K562 (cell line): ENCODE data around the gene WWOX.

Source experiments
- CTCF ChIP-seq, 3 experiments: IDR thresholded peaks in 2 of 3; conservative IDR thresholded peaks in 1 of 3; 2 replicates each; pipeline ENCODE4 v1.5.1; 2011 to 2012; ENCODE audit warnings: low read length in 3 of 3, mild to moderate bottlenecking in 3 of 3, control low read depth in 2 of 3, improper control_type of control experiment in 1 of 3, inconsistent platforms in 1 of 3, low read depth in 1 of 3, mixed read lengths in 1 of 3, moderate library complexity in 1 of 3; ENCODE audit not compliant: insufficient read depth in 2 of 3
- KLF16 ChIP-seq: IDR thresholded peaks from 2 replicates; pipeline ENCODE4 v1.6.1; 2016; ENCODE audit warnings: antibody characterized with exemption
- NBN ChIP-seq: fragments of 450-650 bp; IDR thresholded peaks from 2 replicates; pipeline ENCODE4 v1.6.1; 2016; ENCODE audit warnings: low read depth, mild to moderate bottlenecking
- PHB2 ChIP-seq: fragments of 450-650 bp; IDR thresholded peaks from 2 replicates; pipeline ENCODE4 v1.6.1; 2017; ENCODE audit warnings: low read depth
- SIN3A ChIP-seq, 2 experiments: fragments of 150-350 bp in 1 of 2; IDR thresholded peaks; 2 replicates each; pipeline ENCODE4 v1.6.1; 2011 to 2016; ENCODE audit warnings: borderline replicate concordance in 2 of 2, low read depth in 2 of 2, low read length in 2 of 2, mild to moderate bottlenecking in 2 of 2, moderate library complexity in 2 of 2; ENCODE audit not compliant: control insufficient read depth in 1 of 2

DNA sequence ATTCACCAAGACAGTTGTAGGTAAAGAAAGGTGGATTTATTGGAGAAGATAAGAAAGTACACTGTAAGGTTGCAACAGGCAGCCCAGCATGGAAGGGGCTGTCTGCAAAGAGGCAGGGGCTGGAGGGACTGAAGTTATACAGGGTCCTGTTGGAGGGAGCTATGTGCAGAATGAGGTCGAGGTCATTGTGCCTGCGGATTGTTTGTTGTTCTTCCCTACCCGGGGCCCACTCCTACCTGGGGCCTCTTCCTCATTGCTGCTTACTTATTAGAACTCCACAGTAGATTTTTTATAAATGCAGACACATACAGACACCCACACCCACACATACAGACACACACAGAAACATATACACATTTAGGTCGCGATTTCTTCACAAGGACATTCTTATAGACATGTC is 1034.8 kb downstream of the WWOX start:
- no peak for TF ChIP-seq NBN
- TF ChIP-seq PHB2, result no peak
- no peak for TF ChIP-seq KLF16
- no peak for TF ChIP-seq CTCF (IDR thresholded peaks at IDR 0.05 in 2 of 3, conservative IDR thresholded peaks at IDR 0.05 in 1 of 3; ENCODE audit: insufficient read depth in 2 of 3, low read depth in 1 of 3, low read length in 3 of 3)
- TF ChIP-seq SIN3A (IDR thresholded peaks at IDR 0.05; ENCODE audit: borderline replicate concordance in 2 of 2, control insufficient read depth in 1 of 2, low read depth in 2 of 2, low read length in 2 of 2), result no peak
